Left cardiac atrium (tissue), 4 donors: Measurements from ENCODE around the gene BPIFB2. TPM values are rescaled to one million over a fixed set of nuclear protein-coding genes. Genes with fewer than 3 reads are reported as not detected.

Experiments
- ATAC-seq, 2 donors: fragments of 200-7000 bp; cut with Tn5 transposase; one replicate each; pipeline ENCODE4 v1.9.1; 2020; ENCODE audit warnings: mild to moderate bottlenecking in 2 of 2, moderate library complexity in 2 of 2
- DNase-seq: peaks from one replicate; pipeline ENCODE4 v3.0.0-alpha.2; 2020
- intact Hi-C, 2 donors: fragments of 100-400 bp; cut with DNase I; formaldehyde crosslinking; loops; one replicate each; pipeline versions ENCODE4 v1.14.1 to v1.15.1; 2022 to 2023
- total RNA-seq, 2 donors: library from RNA; stranded (reverse); fragmentation: NEBNext Ultra II Directional; extraction: Animal tissue kit (Norgen Biotek cat#: 25700); gene quantifications; one replicate each; pipeline ENCODE4 v1.2.1, GENCODE V29; 2021
- donor health status: DM: no; HTN: yes; CAD: no.
- donor health status: DM: no; HTN: yes; CAD: no; lungs with severe emphysema.
- donor health status: DM: yes; HTN: yes; CAD: no.
- donor health status: Dilated cardiomyopathy.

BPIFB2 gene
- total RNA-seq, 2 donors from 2014 or later, result not detected

GRCh38 chr20:32982617-32983458 is 24.7 kb upstream of the BPIFB2 start:
- intact Hi-C loops, result no loop called here
- peak; percentile 58 for DNase-seq
- peak; percentile 46 to 71 for ATAC-seq

- intact Hi-C loops, result no loop called here
- ATAC-seq, result no peak
- DNase-seq, result no peak
Measured at GRCh38 chr20:32983459-32984112, 23.9 kb upstream of the BPIFB2 start.

GRCh38 chr20:32984196-32984595 is 23.3 kb upstream of the BPIFB2 start:
- DNase-seq (no peak), ATAC-seq (no peak)
- intact Hi-C loops, result no loop called here

- ATAC-seq (no peak), DNase-seq (no peak)
- intact Hi-C loops, result no loop called here
Measured at GRCh38 chr20:32984631-32985354, 22.7 kb upstream of the BPIFB2 start.

GRCh38 chr20:32985596-32985995 is 21.9 kb upstream of the BPIFB2 start:
- intact Hi-C loops, result no loop called here
- DNase-seq, result no peak
- no peak for ATAC-seq

- intact Hi-C loops, result no loop called here
- no peak for DNase-seq
Measured at GRCh38 chr20:32986331-32986966, 21.1 kb upstream of the BPIFB2 start.

GRCh38 chr20:32987044-32987825 is 20.3 kb upstream of the BPIFB2 start:
- no peak for DNase-seq
- intact Hi-C loops, result no loop called here
- no peak for ATAC-seq

More at GRCh38 chr20:32986331-32986966, 21.1 kb upstream of the BPIFB2 start:
- no peak for ATAC-seq

- intact Hi-C loops, result no loop called here
- ATAC-seq (peak in 1 of 2 donors; percentile 74), DNase-seq (peak; percentile 49)
Measured at GRCh38 chr20:32988008-32988407, 19.5 kb upstream of the BPIFB2 start.

GRCh38 chr20:32989507-32990283 is 17.8 kb upstream of the BPIFB2 start:
- DNase-seq (no peak), ATAC-seq (no peak)
- intact Hi-C loops, result no loop called here

GRCh38 chr20:32990426-32990825 is 17.1 kb upstream of the BPIFB2 start:
- no peak for DNase-seq
- no peak for ATAC-seq
- intact Hi-C loops, result no loop called here

- intact Hi-C loops, result no loop called here
- DNase-seq, result no peak
- ATAC-seq, result no peak
Measured at GRCh38 chr20:32991383-32991782, 16.1 kb upstream of the BPIFB2 start.

- ATAC-seq (no peak), DNase-seq (no peak)
- intact Hi-C loops, result no loop called here
Measured at GRCh38 chr20:32991792-32992641, 15.5 kb upstream of the BPIFB2 start.

- ATAC-seq (no peak), DNase-seq (no peak)
- intact Hi-C loops, result no loop called here
Measured at GRCh38 chr20:32993496-32994050, 13.9 kb upstream of the BPIFB2 start.

- intact Hi-C loops, result no loop called here
- no peak for ATAC-seq
- no peak for DNase-seq
Measured at GRCh38 chr20:32995802-32996201, 11.7 kb upstream of the BPIFB2 start.

GRCh38 chr20:32997431-32997830 is 10.1 kb upstream of the BPIFB2 start:
- intact Hi-C loops, result no loop called here
- no peak for ATAC-seq

GRCh38 chr20:32999603-33000250 is 7.8 kb upstream of the BPIFB2 start:
- intact Hi-C loops, result no loop called here
- peak; percentile 52 to 68 for ATAC-seq
- DNase-seq, result no peak

More at GRCh38 chr20:32997431-32997830, 10.1 kb upstream of the BPIFB2 start:
- no peak for DNase-seq
